IMR-90 (cell line): Measurements from ENCODE around the gene EXOC4. TPM values are rescaled to one million over a fixed set of nuclear protein-coding genes. Genes with fewer than 3 reads are reported as not detected.

Experiments
- ATAC-seq: fragments of 200-7000 bp; cut with Tn5 transposase; 2 replicates; pipeline ENCODE4 v1.9.1; 2020; ENCODE audit warnings: low read depth, mild to moderate bottlenecking, moderate library complexity
- BruUV-seq: library from RNA; stranded (reverse); fragments of 400-500 nt; replicated peaks from 2 replicates; lab custom pipeline; 2021; lab: Mats Ljungman, UMichigan
- CTCF ChIA-PET: fragments of 300-600 bp; formaldehyde crosslinking; extraction: SDS; loops from one replicate; lab custom pipeline; 2021; ENCODE audit warnings: antibody characterized with exemption; lab: Yijun Ruan, JAX
- POLR2A ChIA-PET: fragments of 300-600 bp; sonication (Branson Sonifier 250); formaldehyde crosslinking; loops from one replicate; lab custom pipeline; 2022; ENCODE audit warnings: antibody characterized with exemption; ENCODE audit not compliant: unreplicated experiment; lab: Charles Lee
- DNase-seq: peaks from one replicate; pipeline ENCODE4 v3.0.0; 2013
- H2AFZ ChIP-seq: replicated peaks from 2 replicates; pipeline ENCODE3; 2013; ENCODE audit warnings: low read length, mild to moderate bottlenecking; ENCODE audit not compliant: poor library complexity
- H2AK5ac ChIP-seq: 2 replicates; pipeline ENCODE4 v1.6.1; 2013; ENCODE audit warnings: low read depth, low read length, inconsistent platforms
- H2AK9ac ChIP-seq: replicated peaks from 2 replicates; pipeline ENCODE3; 2013; ENCODE audit warnings: mild to moderate bottlenecking, low read depth, low read length, moderate library complexity; ENCODE audit not compliant: poor library complexity
- H2BK120ac ChIP-seq: 2 replicates; pipeline ENCODE4 v1.6.1; 2013; ENCODE audit warnings: low read depth, low read length, inconsistent platforms
- H2BK15ac ChIP-seq: 3 replicates; pipeline ENCODE4 v1.6.1; 2013; ENCODE audit warnings: low read depth, low read length, inconsistent platforms
- H2BK20ac ChIP-seq: 2 replicates; pipeline ENCODE4 v1.6.1; 2013; ENCODE audit warnings: low read depth, mild to moderate bottlenecking, inconsistent platforms, low read length, moderate library complexity
- H2BK5ac ChIP-seq: 2 replicates; pipeline ENCODE4 v1.6.1; 2013; ENCODE audit warnings: mild to moderate bottlenecking, low read depth, low read length, inconsistent platforms; ENCODE audit not compliant: poor library complexity, severe bottlenecking
- H3K14ac ChIP-seq: replicated peaks from 2 replicates; pipeline ENCODE4 v1.6.1; 2013; ENCODE audit warnings: low read depth, low read length, inconsistent platforms
- H3K18ac ChIP-seq: 2 replicates; pipeline ENCODE4 v1.6.1; 2013; ENCODE audit warnings: low read depth, low read length, control low read depth
- H3K23ac ChIP-seq: 2 replicates; pipeline ENCODE4 v1.6.1; 2013; ENCODE audit warnings: low read depth, low read length, inconsistent platforms
- H3K27ac ChIP-seq: 2 replicates; pipeline ENCODE4 v1.5.1; 2013; ENCODE audit warnings: mild to moderate bottlenecking, control low read depth, low read length; ENCODE audit not compliant: insufficient read depth
- H3K27me3 ChIP-seq: 2 replicates; pipeline ENCODE4 v1.6.1; 2013; ENCODE audit warnings: low read length; ENCODE audit not compliant: control insufficient read depth, insufficient read depth
- H3K36me3 ChIP-seq: 2 replicates; pipeline ENCODE4 v1.6.1; 2013; ENCODE audit warnings: low read length, mixed read lengths; ENCODE audit not compliant: control insufficient read depth, insufficient read depth
- H3K4ac ChIP-seq: 2 replicates; pipeline ENCODE4 v1.6.1; 2013; ENCODE audit warnings: low read depth, low read length, inconsistent platforms
- H3K4me1 ChIP-seq: 2 replicates; pipeline ENCODE4 v1.6.1; 2013; ENCODE audit warnings: low read length, mixed read lengths; ENCODE audit not compliant: control insufficient read depth, insufficient read depth
- H3K4me2 ChIP-seq: 2 replicates; pipeline ENCODE4 v1.6.1; 2013; ENCODE audit warnings: low read depth, mild to moderate bottlenecking, control low read depth, low read length, moderate library complexity
- H3K4me3 ChIP-seq: 2 replicates; pipeline ENCODE4 v1.5.1; 2013; ENCODE audit warnings: low read depth, mild to moderate bottlenecking, control low read depth, low read length, moderate library complexity; ENCODE audit not compliant: insufficient read depth
- H3K56ac ChIP-seq: 2 replicates; pipeline ENCODE4 v1.6.1; 2013; ENCODE audit warnings: low read length, inconsistent platforms; ENCODE audit not compliant: insufficient read depth; ENCODE audit errors: extremely low read depth
- H3K79me1 ChIP-seq, 2 experiments: 2 replicates each; pipeline ENCODE4 v1.6.1; 2013; ENCODE audit warnings: low read length in 2 of 2, inconsistent platforms in 1 of 2, low read depth in 1 of 2
- H3K9ac ChIP-seq: 2 replicates; pipeline ENCODE4 v1.6.1; 2013; ENCODE audit warnings: low read depth, low read length, control low read depth
- H3K9me1 ChIP-seq: 2 replicates; pipeline ENCODE4 v1.6.1; 2013; ENCODE audit warnings: low read length, inconsistent platforms; ENCODE audit not compliant: insufficient read depth
- H3K9me3 ChIP-seq: 2 replicates; pipeline ENCODE4 v1.6.1; 2013; ENCODE audit warnings: low read length; ENCODE audit not compliant: control insufficient read depth, insufficient read depth
- H4K20me1 ChIP-seq: 2 replicates; pipeline ENCODE4 v1.6.1; 2013; ENCODE audit warnings: low read length, inconsistent platforms; ENCODE audit not compliant: insufficient read depth
- H4K5ac ChIP-seq: 2 replicates; pipeline ENCODE4 v1.6.1; 2013; ENCODE audit warnings: mild to moderate bottlenecking, low read depth, low read length, control low read depth
- H4K8ac ChIP-seq, 2 experiments: 2 replicates each; pipeline ENCODE4 v1.6.1; 2013; ENCODE audit warnings: low read depth in 2 of 2, low read length in 2 of 2, control low read depth in 1 of 2, inconsistent platforms in 1 of 2
- H4K91ac ChIP-seq: 2 replicates; pipeline ENCODE4 v1.6.1; 2013; ENCODE audit warnings: low read depth, low read length, inconsistent platforms; ENCODE audit not compliant: insufficient read depth
- CEBPB ChIP-seq: IDR thresholded peaks from 2 replicates; pipeline ENCODE4 v1.6.1; 2012; ENCODE audit warnings: low read depth, low read length, improper control_type of control experiment
- CHD1 ChIP-seq: IDR thresholded peaks from 2 replicates; pipeline ENCODE4 v1.6.1; 2012; ENCODE audit warnings: low read depth, low read length, improper control_type of control experiment
- FOS ChIP-seq: fragments of 150-350 bp; IDR thresholded peaks from 2 replicates; pipeline ENCODE4 v1.6.1; 2016; ENCODE audit warnings: low read depth, low read length
- SMC3 ChIP-seq: fragments of 150-350 bp; IDR thresholded peaks from 2 replicates; pipeline ENCODE4 v1.6.1; 2016; ENCODE audit warnings: low read depth, mild to moderate bottlenecking, antibody characterized with exemption, low read length, moderate library complexity
- WGBS, 2 experiments: methylation state at CpG; one replicate each; pipeline versions ENCODE4 v1.1.5 to v1.1.7; 2013; ENCODE audit warnings: missing lambda C conversion rate in 2 of 2; ENCODE audit not compliant: insufficient read length in 1 of 2; ENCODE audit errors: extremely low coverage in 2 of 2; 5-methylcytosine and 5-hydroxymethylcytosine counted together
- dilution Hi-C: fragments of 300-500 bp; cut with HindIII; formaldehyde crosslinking; loops from one replicate; pipeline ENCODE4 v1.14.3; 2018; ENCODE audit warnings: low sequenced_read_pairs; ENCODE audit not compliant: unreplicated experiment
- in situ Hi-C: fragments of 300-500 bp; cut with MboI; formaldehyde crosslinking; loops from 3 replicates; pipeline ENCODE4 v1.14.3; 2019; ENCODE audit warnings: low sequenced_read_pairs, inconsistent platforms, mixed read lengths
- intact Hi-C: fragments of 100-400 bp; cut with micrococcal nuclease; formaldehyde crosslinking; loops from 2 replicates; pipeline ENCODE4 v1.10.0; 2022
- polyA plus RNA-seq, 3 experiments: library from polyadenylated mRNA; depleted of rRNA; stranded (reverse); fragments of >200 nt; gene quantifications; 2 replicates each; pipeline ENCODE4 v1.2.3, GENCODE V29; 2012; ENCODE audit warnings: low replicate concordance in 1 of 3
- total RNA-seq: library from RNA; depleted of rRNA; stranded (reverse); fragments of >200 nt; gene quantifications from 2 replicates; pipeline ENCODE4 v1.2.3, GENCODE V29; 2012
- TF ChIP-seq, protein P1 (sequence below): fragments of 150-350 bp; IDR thresholded peaks from 2 replicates; pipeline ENCODE4 v1.6.1; 2016; ENCODE audit warnings: low read depth, mild to moderate bottlenecking, low read length, moderate library complexity, borderline replicate concordance

EXOC4 gene
- total and polyA plus RNA-seq, 2 of the 4 experiments (the other 2 are of a cell fraction) = 25.4 to 94.6 TPM

DNA sequence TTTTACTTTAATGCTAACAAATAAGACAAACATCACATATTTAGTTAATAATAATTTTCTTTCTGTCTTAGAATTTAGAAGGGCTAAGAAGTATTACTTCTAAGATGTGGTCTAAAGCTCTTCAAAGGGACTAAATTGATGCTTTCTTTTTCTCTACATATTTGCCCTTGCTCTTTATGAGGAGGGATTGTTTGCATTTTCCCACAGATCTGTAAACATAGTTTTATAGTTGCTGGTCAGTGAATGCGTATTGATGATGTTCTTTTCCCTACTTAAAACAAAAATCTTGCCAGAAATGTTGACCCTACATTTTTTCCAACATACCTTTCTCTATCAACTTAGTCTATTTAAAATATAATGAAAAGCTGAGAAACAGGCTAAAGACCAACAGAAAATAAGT is 501.8 kb downstream of the EXOC4 start:
- H3K27ac ChIP-seq = no peak overlapping the region
- H2BK5ac ChIP-seq = no peak overlapping the region
- H2BK120ac ChIP-seq = no peak overlapping the region
- BruUV-seq = no TSS peak
- H3K4me1 ChIP-seq = peaks cover 1% of the 10 kb centered on the region; the same call in 1 of the 2 replicates
- no peak overlapping the region for H4K8ac ChIP-seq
- no peak overlapping the region for H3K9ac ChIP-seq
- in situ Hi-C loops (no loop called here), dilution Hi-C loops (no loop called here), intact Hi-C loops (no loop called here)
- POLR2A ChIA-PET = no interaction called here
- H2AK9ac ChIP-seq = no peak overlapping the region
- H3K27me3 ChIP-seq = no peaks in the 10 kb centered on the region
- H3K23ac ChIP-seq = no peak overlapping the region
- no peak overlapping the region for H2AFZ ChIP-seq
- H3K4me2 ChIP-seq = no peak overlapping the region
- H3K9me3 ChIP-seq = no peaks in the 10 kb centered on the region
- peak; percentile 67 for ATAC-seq
- CTCF ChIA-PET = interaction anchor here (1.0 kb wide), 1 partner anchor 38 kb away, joined by 3 read pairs; no protein-coding TSS in a partner anchor
- H3K56ac ChIP-seq = no peak overlapping the region
- no CpG with 5 or more reads among the region's 1 CpG for WGBS, 2 experiments
- H3K9me1 ChIP-seq = no peaks in the 10 kb centered on the region
- DNase-seq = peak; percentile 66
- no peak overlapping the region for H3K18ac ChIP-seq
- no peak overlapping the region for H4K5ac ChIP-seq
- H3K4me3 ChIP-seq = no peak overlapping the region
- H2BK20ac ChIP-seq = no peak overlapping the region
- no peak overlapping the region for H3K14ac ChIP-seq
- no peaks in the 10 kb centered on the region for H3K36me3 ChIP-seq
- H2BK15ac ChIP-seq = no peak overlapping the region
- H4K91ac ChIP-seq = no peak overlapping the region
- no peaks in the 10 kb centered on the region; a peak in 1 of 4 replicates for H3K79me1 ChIP-seq
- H4K20me1 ChIP-seq = no peaks in the 10 kb centered on the region
- no peak overlapping the region for H2AK5ac ChIP-seq
- H3K4ac ChIP-seq = no peak overlapping the region
- TF ChIP-seq CEBPB = no peak
- TF ChIP-seq CHD1 = no peak
- TF ChIP-seq SMC3 = no peak
- TF ChIP-seq FOS = no peak
- TF ChIP-seq, protein P1, sequence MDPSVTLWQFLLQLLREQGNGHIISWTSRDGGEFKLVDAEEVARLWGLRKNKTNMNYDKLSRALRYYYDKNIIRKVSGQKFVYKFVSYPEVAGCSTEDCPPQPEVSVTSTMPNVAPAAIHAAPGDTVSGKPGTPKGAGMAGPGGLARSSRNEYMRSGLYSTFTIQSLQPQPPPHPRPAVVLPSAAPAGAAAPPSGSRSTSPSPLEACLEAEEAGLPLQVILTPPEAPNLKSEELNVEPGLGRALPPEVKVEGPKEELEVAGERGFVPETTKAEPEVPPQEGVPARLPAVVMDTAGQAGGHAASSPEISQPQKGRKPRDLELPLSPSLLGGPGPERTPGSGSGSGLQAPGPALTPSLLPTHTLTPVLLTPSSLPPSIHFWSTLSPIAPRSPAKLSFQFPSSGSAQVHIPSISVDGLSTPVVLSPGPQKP = no peak
